ENCODE results near the gene SOAT2. TPM values are rescaled to one million over a fixed set of nuclear protein-coding genes. Genes with fewer than 3 reads are reported as not detected.

SOAT2 gene
- total and polyA plus RNA-seq, 4 experiments from 2014 or later: 0.20 to 0.85 (median 0.34) TPM

DNA sequence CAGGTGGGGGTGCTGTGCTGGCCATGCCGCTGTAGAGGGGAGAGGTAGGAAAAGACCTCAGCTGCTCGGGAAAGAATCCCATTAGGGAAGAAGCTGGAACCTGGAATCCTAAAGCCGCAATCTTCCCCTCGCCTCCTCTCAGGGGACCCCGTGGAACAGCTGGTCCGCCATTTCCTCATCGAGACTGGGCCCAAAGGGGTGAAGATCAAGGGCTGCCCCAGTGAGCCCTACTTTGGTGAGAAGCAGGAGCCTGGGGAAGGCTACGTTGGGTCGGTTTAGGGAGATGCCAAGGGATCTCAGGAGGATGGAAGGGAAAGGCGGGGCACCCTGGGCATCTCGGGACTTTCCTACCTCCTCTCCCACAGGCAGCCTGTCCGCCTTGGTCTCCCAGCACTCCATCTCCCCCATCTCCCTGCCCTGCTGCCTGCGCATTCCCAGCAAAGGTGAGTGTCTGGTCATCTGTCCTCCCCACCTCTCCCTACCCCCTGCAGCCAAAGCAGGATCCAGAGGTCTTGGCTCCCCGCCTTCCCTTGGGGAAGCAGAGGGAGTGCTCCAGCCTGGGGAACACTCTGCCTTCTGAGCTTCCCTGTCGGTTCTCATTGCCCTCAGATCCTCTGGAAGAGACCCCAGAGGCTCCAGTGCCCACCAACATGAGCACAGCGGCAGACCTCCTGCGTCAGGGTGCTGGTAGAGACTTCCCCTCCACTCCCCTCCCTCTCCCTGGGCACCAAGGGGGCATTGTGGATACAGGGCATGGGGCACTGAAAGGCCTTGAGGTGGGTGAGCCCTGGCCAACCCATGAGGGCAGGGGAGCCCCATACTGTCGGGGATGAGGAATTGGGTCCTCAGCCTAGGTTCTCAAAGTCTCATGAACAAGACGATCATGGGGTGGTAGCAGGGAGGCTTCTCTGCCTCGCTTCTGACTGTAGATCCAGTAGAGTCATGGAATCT lies 41.0 kb upstream of the SOAT2 start:
- ChIA-PET POLR2A (ENCODE audit: partially characterized antibody) (interaction anchor here (0.5 to 3.0 kb wide), 7 partner anchors 11 to 56 kb away, joined by 3 to 10 read pairs (median 5); partner anchors contain the start of genes EIF4B, IGFBP6 and SPRYD3), CTCF (ENCODE audit: partially characterized antibody) (interaction anchor here (27.0 kb wide), 1 partner anchor 35 kb away, joined by 511 read pairs; the partner anchor contains the start of genes IGFBP6 and SOAT2)
- Histone ChIP-seq H3K4me1 (ENCODE audit: insufficient read depth, low read length) (peaks cover 7% of the 10 kb centered on the region), H3K27ac (ENCODE audit: low read depth, low read length) (no peak overlapping the region), H3K27me3 (ENCODE audit: insufficient read depth, low read length) (no peaks in the 10 kb centered on the region), H3K36me3 (ENCODE audit: insufficient read depth, low read length) (peaks cover 10% of the 10 kb centered on the region), H3K9me3 (ENCODE audit: control insufficient read depth in 1 of 2, low read length in 2 of 2) (no peaks in the 10 kb centered on the region), H3K4me3 (ENCODE audit: low read length in 2 of 2) (no peak overlapping the region)
- H3K36me3 Mint-ChIP-seq: peaks cover 12 to 32% of the 10 kb centered on the region in 2 donors
- H3K4me3 Mint-ChIP-seq: no peak overlapping the region
- intact Hi-C loops (cut with micrococcal nuclease): no loop called here
- H3K27ac Mint-ChIP-seq: peak overlapping the region in 1 of 7 donors; percentile 54
- DNase-seq: peak in 1 of 5 donors; percentile 34
- H3K9me3 Mint-ChIP-seq: no peaks in the 10 kb centered on the region
- no peaks in the 10 kb centered on the region for H3K27me3 Mint-ChIP-seq
- H3K4me1 Mint-ChIP-seq: peaks cover 4 to 8% (median 7%) of the 10 kb centered on the region in 4 donors

DNA sequence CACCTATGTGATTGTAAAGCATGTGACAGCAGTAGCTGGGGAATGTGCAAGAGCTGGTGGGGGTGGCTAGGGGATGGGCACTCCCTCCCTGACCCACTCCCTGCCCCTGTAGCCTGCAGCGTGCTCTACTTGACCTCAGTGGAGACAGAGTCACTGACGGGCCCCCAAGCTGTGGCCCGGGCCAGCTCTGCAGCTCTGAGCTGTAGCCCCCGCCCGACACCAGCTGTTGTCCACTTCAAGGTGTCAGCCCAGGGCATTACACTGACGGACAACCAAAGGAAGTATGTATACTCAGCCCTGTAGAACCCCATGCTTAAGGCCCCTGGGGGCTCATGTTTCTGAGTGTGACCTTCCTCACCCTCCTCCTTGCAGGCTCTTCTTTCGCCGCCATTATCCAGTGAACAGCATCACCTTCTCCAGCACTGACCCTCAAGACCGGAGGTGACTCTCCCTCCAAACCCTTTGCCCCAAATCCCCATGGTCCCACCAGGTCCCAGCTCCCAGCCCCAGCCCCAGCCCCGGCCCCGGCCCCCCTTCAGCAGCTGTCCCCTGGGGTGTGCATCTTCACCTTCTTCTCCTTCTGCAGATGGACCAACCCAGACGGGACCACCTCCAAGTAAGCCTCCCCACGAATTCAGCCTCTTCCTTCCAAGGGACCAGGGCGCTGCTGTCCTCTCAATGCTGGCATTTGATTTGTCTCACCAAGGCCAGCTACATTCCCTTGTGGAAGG lies 40.1 kb upstream of the SOAT2 start:
- Mint-ChIP-seq H3K4me3 (no peak overlapping the region), H3K4me1 (peaks cover 4 to 8% (median 7%) of the 10 kb centered on the region in 4 donors), H3K36me3 (peaks cover 12 to 38% of the 10 kb centered on the region in 2 donors), H3K27ac (peak overlapping the region in 2 of 7 donors; percentile 17 to 54), H3K27me3 (no peaks in the 10 kb centered on the region), H3K9me3 (no peaks in the 10 kb centered on the region)
- Histone ChIP-seq H3K9me3 (ENCODE audit: control insufficient read depth in 1 of 2, low read length in 2 of 2) (no peaks in the 10 kb centered on the region), H3K4me1 (ENCODE audit: insufficient read depth, low read length) (peaks cover 7% of the 10 kb centered on the region), H3K27ac (ENCODE audit: low read depth, low read length) (no peak overlapping the region), H3K36me3 (ENCODE audit: insufficient read depth, low read length) (peaks cover 10% of the 10 kb centered on the region), H3K27me3 (ENCODE audit: insufficient read depth, low read length) (no peaks in the 10 kb centered on the region), H3K4me3 (ENCODE audit: low read length in 2 of 2) (no peak overlapping the region)
- intact Hi-C loops (cut with micrococcal nuclease): no loop called here
- ChIA-PET CTCF (ENCODE audit: partially characterized antibody) (interaction anchor here (0.7 to 27.0 kb wide), 4 partner anchors 8 to 97 kb away, joined by 3 to 511 read pairs (median 45); partner anchors contain the start of genes IGFBP6 and SOAT2), POLR2A (ENCODE audit: partially characterized antibody) (interaction anchor here (1.4 to 3.0 kb wide), 3 partner anchors 10 to 36 kb away, joined by 5 to 10 read pairs (median 10); partner anchors contain the start of gene SPRYD3)
- no peak for DNase-seq

DNA sequence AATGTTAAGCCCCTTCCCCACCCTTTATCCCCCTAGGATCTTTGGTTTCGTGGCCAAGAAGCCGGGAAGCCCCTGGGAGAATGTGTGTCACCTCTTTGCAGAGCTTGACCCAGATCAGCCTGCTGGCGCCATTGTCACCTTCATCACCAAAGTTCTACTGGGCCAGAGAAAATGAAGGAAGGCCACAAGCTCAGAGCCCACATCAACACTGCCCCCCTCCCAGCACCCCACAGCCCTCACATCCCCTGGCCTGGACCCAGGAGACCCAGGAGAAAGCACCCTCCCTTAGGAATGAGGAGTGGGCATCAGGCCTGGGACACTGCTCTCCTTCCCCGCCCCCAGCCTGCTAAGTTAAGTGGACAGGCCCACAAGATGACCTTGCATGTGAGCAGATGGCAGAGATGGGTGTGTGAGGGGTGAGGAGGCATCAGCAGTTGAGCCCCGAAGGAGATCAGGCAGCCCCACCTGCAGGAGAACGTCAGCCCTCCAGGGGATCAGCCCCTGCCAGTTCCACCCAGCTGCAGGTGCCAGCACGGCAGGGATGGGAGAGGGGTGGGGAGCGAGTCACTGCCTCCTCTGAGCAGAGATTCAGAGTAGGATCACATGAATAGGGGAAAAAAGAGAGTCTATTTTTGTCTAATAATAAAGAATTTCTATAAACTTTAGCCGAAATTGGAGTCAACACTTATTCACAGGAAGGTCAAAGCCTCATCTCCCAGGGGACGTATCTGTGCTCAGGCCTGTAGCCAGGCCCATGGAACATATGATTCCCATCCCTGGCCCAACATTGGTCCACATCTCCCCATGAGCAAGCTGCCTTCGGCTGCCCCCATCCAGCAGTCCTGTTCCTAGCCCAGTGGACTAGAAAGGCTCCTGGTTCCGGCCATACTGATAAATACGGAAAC lies 39.3 kb upstream of the SOAT2 start:
- Mint-ChIP-seq H3K27ac (peak overlapping the region in 2 of 7 donors; percentile 12 to 41), H3K4me1 (peaks cover 4 to 8% (median 7%) of the 10 kb centered on the region in 4 donors), H3K36me3 (peaks cover 12 to 45% of the 10 kb centered on the region in 2 donors), H3K9me3 (no peaks in the 10 kb centered on the region), H3K4me3 (no peak overlapping the region), H3K27me3 (no peaks in the 10 kb centered on the region)
- peaks cover 7% of the 10 kb centered on the region for H3K4me1 ChIP-seq (ENCODE audit: insufficient read depth, low read length)
- POLR2A ChIA-PET (ENCODE audit: partially characterized antibody): interaction anchor here (1.4 to 5.1 kb wide), 4 partner anchors 8 to 35 kb away, joined by 5 to 36 read pairs (median 10); partner anchors contain the start of gene SPRYD3
- DNase-seq: peak in 1 of 5 donors; percentile 30
- H3K36me3 ChIP-seq (ENCODE audit: insufficient read depth, low read length): peaks cover 10% of the 10 kb centered on the region
- H3K27me3 ChIP-seq (ENCODE audit: insufficient read depth, low read length): no peaks in the 10 kb centered on the region
- intact Hi-C loops (cut with micrococcal nuclease): no loop called here
- no peaks in the 10 kb centered on the region for H3K9me3 ChIP-seq (ENCODE audit: control insufficient read depth in 1 of 2, low read length in 2 of 2)
- CTCF ChIA-PET (ENCODE audit: partially characterized antibody): interaction anchor here (0.7 to 27.0 kb wide), 6 partner anchors 9 to 218 kb away, joined by 3 to 511 read pairs (median 45); partner anchors contain the start of genes IGFBP6, SOAT2 and SPRYD3
- no peak overlapping the region for H3K27ac ChIP-seq (ENCODE audit: low read depth, low read length)
- no peak overlapping the region for H3K4me3 ChIP-seq (ENCODE audit: low read length in 2 of 2)

DNA sequence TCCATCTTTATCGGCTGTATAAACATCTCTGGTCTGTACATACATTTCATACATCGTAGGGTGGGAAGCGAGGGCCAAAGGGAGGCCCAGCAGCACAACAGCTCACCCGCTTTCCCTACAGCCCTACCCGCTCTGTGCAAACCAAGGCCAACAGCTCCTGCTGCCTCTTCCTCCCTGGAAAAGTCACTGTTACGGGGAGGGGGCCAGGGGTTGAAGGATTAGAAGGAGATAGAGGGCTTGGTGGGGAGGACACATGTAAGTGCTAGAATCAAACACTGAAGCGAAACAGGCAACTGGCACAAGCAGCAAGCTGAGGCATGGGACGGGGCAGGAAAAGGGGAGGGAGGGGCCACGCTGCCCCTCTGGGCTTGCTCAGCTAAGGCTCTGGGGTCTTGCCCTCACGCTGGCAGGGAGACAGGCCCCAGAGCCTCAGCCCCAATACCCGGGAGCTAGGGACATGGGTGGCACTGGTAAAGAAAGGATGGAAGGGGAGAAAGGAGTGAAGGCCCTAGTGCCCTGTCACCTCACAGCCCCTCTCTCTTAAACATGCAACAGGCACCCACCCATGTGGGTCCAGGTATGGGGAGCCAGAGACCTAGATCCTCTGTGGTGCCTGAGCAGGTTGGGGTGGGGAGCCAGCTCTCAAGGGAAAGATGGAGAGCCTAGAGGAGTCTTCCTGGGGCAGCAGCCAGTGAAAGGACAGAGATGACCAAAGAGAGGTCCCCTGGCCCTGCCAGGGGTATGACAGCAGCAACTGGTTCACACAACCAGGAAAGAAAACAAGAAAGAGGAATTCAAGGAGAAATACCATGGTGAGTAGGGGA lies 38.5 kb upstream of the SOAT2 start:
- DNase-seq: peak in 1 of 5 donors; percentile 25
- H3K27me3 ChIP-seq (ENCODE audit: insufficient read depth, low read length): no peaks in the 10 kb centered on the region
- H3K4me1 ChIP-seq (ENCODE audit: insufficient read depth, low read length): peaks cover 7% of the 10 kb centered on the region
- H3K4me1 Mint-ChIP-seq: peaks cover 4 to 8% (median 7%) of the 10 kb centered on the region in 4 donors
- CTCF ChIA-PET (ENCODE audit: partially characterized antibody): interaction anchor here (0.9 to 27.0 kb wide), 14 partner anchors 9 to 444 kb away, joined by 3 to 511 read pairs (median 11); partner anchors contain the start of genes AAAS, IGFBP6, SOAT2 and SPRYD3
- H3K36me3 Mint-ChIP-seq: peaks cover 12 to 53% of the 10 kb centered on the region in 2 donors
- H3K27me3 Mint-ChIP-seq: no peaks in the 10 kb centered on the region
- no peaks in the 10 kb centered on the region for H3K9me3 Mint-ChIP-seq
- no peaks in the 10 kb centered on the region for H3K9me3 ChIP-seq (ENCODE audit: control insufficient read depth in 1 of 2, low read length in 2 of 2)
- POLR2A ChIA-PET (ENCODE audit: partially characterized antibody): interaction anchor here (1.7 to 5.1 kb wide), 6 partner anchors 9 to 38 kb away, joined by 4 to 36 read pairs (median 12); partner anchors contain the start of genes IGFBP6, SOAT2 and SPRYD3
- no peak overlapping the region for H3K4me3 ChIP-seq (ENCODE audit: low read length in 2 of 2)
- no peak overlapping the region for H3K27ac ChIP-seq (ENCODE audit: low read depth, low read length)
- H3K27ac Mint-ChIP-seq: peak overlapping the region in 3 of 7 donors; percentile 36 to 74 (median 72)
- intact Hi-C loops (cut with micrococcal nuclease): loop anchor here (5.0 kb wide), 2 partner anchors 127 to 222 kb away; no protein-coding TSS in a partner anchor
- H3K36me3 ChIP-seq (ENCODE audit: insufficient read depth, low read length): peaks cover 17% of the 10 kb centered on the region
- no peak overlapping the region for H3K4me3 Mint-ChIP-seq

DNA sequence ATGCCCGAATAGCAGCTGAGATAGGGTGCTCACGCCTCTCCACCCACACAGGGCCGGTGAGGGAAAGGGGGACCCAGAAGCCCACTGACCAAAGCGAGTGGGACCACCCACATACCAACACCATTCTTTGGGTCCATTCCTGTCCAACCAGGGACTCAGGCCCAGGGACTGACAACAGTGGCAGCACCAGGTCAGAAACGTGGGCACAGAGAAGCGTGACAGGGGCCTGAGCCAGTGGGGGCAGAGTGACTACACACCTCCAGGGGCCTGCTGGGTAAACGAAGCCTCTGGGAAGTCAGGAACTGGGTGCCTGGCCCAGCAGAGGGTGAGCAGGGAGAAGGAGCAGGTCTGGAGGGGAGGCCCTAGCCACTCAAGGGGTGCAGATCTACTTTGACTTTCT lies 37.8 kb upstream of the SOAT2 start:
- peak in 1 of 5 donors; percentile 36 for DNase-seq
- H3K4me3 Mint-ChIP-seq: no peak overlapping the region
- no peak overlapping the region for H3K27ac Mint-ChIP-seq
- no peaks in the 10 kb centered on the region for H3K9me3 ChIP-seq (ENCODE audit: control insufficient read depth in 1 of 2, low read length in 2 of 2)
- H3K9me3 Mint-ChIP-seq: no peaks in the 10 kb centered on the region
- no peaks in the 10 kb centered on the region for H3K27me3 Mint-ChIP-seq
- CTCF ChIA-PET (ENCODE audit: partially characterized antibody): interaction anchor here (0.6 to 27.0 kb wide), 29 partner anchors 8 to 443 kb away, joined by 3 to 511 read pairs (median 4); partner anchors contain the start of genes AAAS, IGFBP6, SOAT2 and SPRYD3
- H3K4me1 ChIP-seq (ENCODE audit: insufficient read depth, low read length): peaks cover 7% of the 10 kb centered on the region
- peaks cover 22% of the 10 kb centered on the region for H3K36me3 ChIP-seq (ENCODE audit: insufficient read depth, low read length)
- H3K27ac ChIP-seq (ENCODE audit: low read depth, low read length): no peak overlapping the region
- intact Hi-C loops (cut with micrococcal nuclease): loop anchor here (5.0 kb wide), 2 partner anchors 127 to 222 kb away; no protein-coding TSS in a partner anchor
- no peak overlapping the region for H3K4me3 ChIP-seq (ENCODE audit: low read length in 2 of 2)
- peaks cover 13 to 60% of the 10 kb centered on the region in 2 donors for H3K36me3 Mint-ChIP-seq
- H3K27me3 ChIP-seq (ENCODE audit: insufficient read depth, low read length): no peaks in the 10 kb centered on the region
- peaks cover 5 to 13% (median 9%) of the 10 kb centered on the region in 4 donors for H3K4me1 Mint-ChIP-seq
- POLR2A ChIA-PET (ENCODE audit: partially characterized antibody): interaction anchor here (0.8 to 5.1 kb wide), 8 partner anchors 10 to 256 kb away, joined by 3 to 36 read pairs (median 8); partner anchors contain the start of genes AAAS, IGFBP6, SOAT2 and SPRYD3
